GM12864 (cell line): ENCODE data around the gene HHAT.

Experiments used
- DNase-seq: peaks from one replicate; pipeline ENCODE4 v3.0.0-alpha.2; 2011; ENCODE audit warnings: low read depth
- H3K4me3 ChIP-seq: 2 replicates; pipeline ENCODE4 v1.5.1; 2011; ENCODE audit warnings: mild to moderate bottlenecking, low read depth, low read length, control low read depth
- CTCF ChIP-seq: IDR thresholded peaks from 2 replicates; pipeline ENCODE4 v1.5.1; 2011; ENCODE audit warnings: low read depth, mild to moderate bottlenecking, moderate library complexity, low read length, control low read depth, inconsistent platforms; ENCODE audit errors: missing control alignments

The HHAT gene

GRCh38 chr1:210300923-210301614 lies 27.6 kb upstream of the HHAT start:
- DNase-seq, result no peak
- H3K4me3 ChIP-seq, result no peak overlapping the region
- TF ChIP-seq CTCF, result no peak

- H3K4me3 ChIP-seq, result no peak overlapping the region
- no peak for DNase-seq
- TF ChIP-seq CTCF, result no peak
These were observed 27.1 kb upstream of the HHAT start for GRCh38 chr1:210301615-210302000.

GRCh38 chr1:210302501-210302900 lies 26.2 kb upstream of the HHAT start:
- H3K4me3 ChIP-seq, result no peak overlapping the region
- TF ChIP-seq CTCF, result no peak
- no peak for DNase-seq

- TF ChIP-seq CTCF, result no peak
- DNase-seq, result no peak
- no peak overlapping the region for H3K4me3 ChIP-seq
These were observed 25.3 kb upstream of the HHAT start for GRCh38 chr1:210303391-210303790.

GRCh38 chr1:210310562-210311153 lies 18.0 kb upstream of the HHAT start:
- DNase-seq, result no peak
- no peak for TF ChIP-seq CTCF
- H3K4me3 ChIP-seq, result no peak overlapping the region

GRCh38 chr1:210311726-210312493 lies 16.8 kb upstream of the HHAT start:
- no peak for TF ChIP-seq CTCF
- no peak overlapping the region for H3K4me3 ChIP-seq
- no peak for DNase-seq
